GM18499 (cell line): Measurements from ENCODE around the gene SLC28A1.
"Not testable (repeated sequence)": the region's sequence is repeated elsewhere in the genome, so short reads cannot be mapped to it uniquely, and the experiment has no call there.

Experiments used
- ATAC-seq: cut with Tn5 transposase; IDR thresholded peaks from one replicate; pipeline ENCODE4 v1.9.1; 2021; ENCODE audit warnings: moderate number of reproducible peaks; ENCODE audit not compliant: insufficient read depth, unreplicated experiment

Gene SLC28A1

GRCh38 chr15:84883916-84884781 lies at the start of gene SLC28A1:
Gene SLC28A1, plus strand, starts transcription at chr15:84884662. Its CDS starts 3,099 bp downstream, at chr15:84887761.
- ATAC-seq, result no peak

GRCh38 chr15:84834969-84835368 lies 49.5 kb upstream of the SLC28A1 start:
- no peak for ATAC-seq

GRCh38 chr15:84835661-84836337 lies 48.7 kb upstream of the SLC28A1 start:
- ATAC-seq, result no peak

- ATAC-seq, result no peak
Measured at GRCh38 chr15:84836844-84837243, 47.6 kb upstream of the SLC28A1 start.

GRCh38 chr15:84839714-84840113 lies 44.7 kb upstream of the SLC28A1 start:
- ATAC-seq, result no peak

- no peak for ATAC-seq
Measured at GRCh38 chr15:84840255-84840654, 44.2 kb upstream of the SLC28A1 start.

GRCh38 chr15:84840741-84841429 lies 43.6 kb upstream of the SLC28A1 start:
- no peak for ATAC-seq

GRCh38 chr15:84842781-84843180 lies 41.7 kb upstream of the SLC28A1 start:
- ATAC-seq, result no peak

GRCh38 chr15:84844964-84845363 lies 39.5 kb upstream of the SLC28A1 start:
- ATAC-seq, result no peak

GRCh38 chr15:84845631-84846030 lies 38.8 kb upstream of the SLC28A1 start:
- not testable (repeated sequence) for ATAC-seq

- ATAC-seq, result no peak
Measured at GRCh38 chr15:84846269-84846668, 38.2 kb upstream of the SLC28A1 start.

- no peak for ATAC-seq
Measured at GRCh38 chr15:84847382-84847781, 37.1 kb upstream of the SLC28A1 start.

- no peak for ATAC-seq
Measured at GRCh38 chr15:84852212-84852611, 32.2 kb upstream of the SLC28A1 start.

- ATAC-seq, result no peak
Measured at GRCh38 chr15:84855136-84855535, 29.3 kb upstream of the SLC28A1 start.

- no peak for ATAC-seq
Measured at GRCh38 chr15:84855765-84856164, 28.7 kb upstream of the SLC28A1 start.

- no peak for ATAC-seq
Measured at GRCh38 chr15:84856731-84857417, 27.6 kb upstream of the SLC28A1 start.

GRCh38 chr15:84857418-84858004 lies 27.0 kb upstream of the SLC28A1 start:
- no peak for ATAC-seq

GRCh38 chr15:84858231-84858630 lies 26.2 kb upstream of the SLC28A1 start:
- no peak for ATAC-seq

- no peak for ATAC-seq
Measured at GRCh38 chr15:84859144-84859543, 25.3 kb upstream of the SLC28A1 start.

GRCh38 chr15:84859651-84860050 lies 24.8 kb upstream of the SLC28A1 start:
- ATAC-seq, result no peak
